ENCODE results near the gene ARHGAP15. TPM values are rescaled to one million over a fixed set of nuclear protein-coding genes. Genes with fewer than 3 reads are reported as not detected.

Gene ARHGAP15
- total and polyA plus RNA-seq, 4 donors: 3.8 to 17.9 (median 13.2) TPM

- H3K4me3 ChIP-seq (ENCODE audit: low read depth in 1 of 3, low read length in 3 of 3): no peak overlapping the region
- H3K27me3 ChIP-seq (ENCODE audit: control insufficient read depth in 4 of 4, insufficient read depth in 4 of 4, low read length in 3 of 4): no peaks in the 10 kb centered on the region
- DNase-seq (ENCODE audit: low spot score): no peak
- no peak overlapping the region for H3K9ac ChIP-seq (ENCODE audit: low read depth in 1 of 2, low read length in 2 of 2)
- H3K36me3 ChIP-seq (ENCODE audit: control insufficient read depth in 4 of 4, insufficient read depth in 3 of 4, low read depth in 1 of 4, low read length in 3 of 4): no peaks in the 10 kb centered on the region
- H3K4me1 ChIP-seq (ENCODE audit: control insufficient read depth in 4 of 4, insufficient read depth in 4 of 4, low read length in 3 of 4): no peaks in the 10 kb centered on the region
- no peaks in the 10 kb centered on the region for H3K9me3 ChIP-seq (ENCODE audit: control insufficient read depth in 4 of 4, low read length in 3 of 4)
- WGBS: 73% methylated on average over 3 of the region's 3 CpGs
- TF ChIP-seq JUND (IDR thresholded peaks at IDR 0.05) (no peak), HNF4G (IDR thresholded peaks at IDR 0.05) (no peak), MAX (IDR thresholded peaks at IDR 0.05) (no peak), HNF4A (conservative IDR thresholded peaks at IDR 0.05) (no peak), RAD21 (IDR thresholded peaks at IDR 0.05) (no peak), CTCF (IDR thresholded peaks at IDR 0.05; ENCODE audit: low read depth, low read length, missing input control) (no peak), EGR1 (IDR thresholded peaks at IDR 0.05; ENCODE audit: low read depth in 2 of 2) (no peak), FOXA1 (IDR thresholded peaks at IDR 0.05) (no peak), SP1 (IDR thresholded peaks at IDR 0.05) (no peak), YY1 (IDR thresholded peaks at IDR 0.05) (no peak), ZBTB33 (IDR thresholded peaks at IDR 0.05) (no peak), RXRA (IDR thresholded peaks at IDR 0.05) (no peak), REST (IDR thresholded peaks at IDR 0.05) (no peak), ATF3 (IDR thresholded peaks at IDR 0.05) (no peak), TAF1 (conservative IDR thresholded peaks at IDR 0.05) (no peak), NR2F2 (IDR thresholded peaks at IDR 0.05) (no peak), FOXA2 (IDR thresholded peaks at IDR 0.05) (no peak)
- H3K27ac ChIP-seq (ENCODE audit: low read depth in 1 of 2, low read length in 2 of 2): no peak overlapping the region
Observed at GRCh38 chr2:143762176-143762928, 633.1 kb downstream of the ARHGAP15 start.

All from liver (tissue), 9 donors.